Measurements from ENCODE around the gene VWA8.
A peak's percentile ranks its signal among the peaks of the same experiment; 100 is the strongest.

The VWA8 gene

DNA sequence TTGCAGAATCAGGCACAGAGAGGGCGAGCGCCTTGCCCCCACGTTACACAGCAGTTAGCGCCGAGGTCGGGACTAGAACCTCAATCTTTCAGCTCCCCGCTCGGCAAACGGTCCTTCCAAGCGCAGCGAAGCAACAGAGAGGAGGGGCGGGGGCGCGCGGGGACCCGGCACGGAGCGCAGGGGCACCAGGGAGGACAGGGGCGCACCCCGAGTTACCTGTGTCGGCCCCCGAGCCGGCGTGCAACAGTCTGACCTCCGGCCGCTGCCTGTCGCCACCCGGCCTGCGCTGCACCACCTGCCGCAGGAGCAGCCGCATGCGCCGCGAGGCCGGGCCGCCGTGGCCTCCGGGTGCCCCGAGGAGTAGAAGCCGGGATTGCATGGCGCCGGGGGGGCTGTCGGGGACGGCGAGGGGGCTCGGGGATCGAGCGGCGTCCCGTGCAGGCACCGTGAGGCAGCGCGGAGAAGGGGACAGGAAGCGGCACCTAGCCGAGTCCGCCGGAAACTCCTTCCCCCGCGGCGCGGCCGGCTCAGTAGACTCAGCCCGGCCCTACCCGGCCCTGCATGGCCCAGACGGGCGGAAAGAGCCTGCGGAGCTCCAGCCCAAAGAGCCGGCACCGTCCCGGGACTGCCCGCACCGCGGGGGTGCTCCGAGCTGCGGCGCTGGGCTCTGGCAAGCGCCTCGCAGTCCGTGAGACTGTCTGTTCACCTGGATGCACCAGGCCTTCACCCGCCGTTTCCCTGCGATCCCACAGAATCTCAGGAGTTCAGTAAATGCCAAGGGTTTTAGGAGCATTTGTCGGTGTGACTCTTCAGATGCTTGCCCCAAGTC is at the start of gene VWA8:
TSS of gene VWA8 (minus strand) at position 473 of the 829 bp plus-strand sequence. CDS start at position 379, 94 bp downstream.
- DNase-seq (ENCODE audit: low read depth): peak; percentile 81

DNA sequence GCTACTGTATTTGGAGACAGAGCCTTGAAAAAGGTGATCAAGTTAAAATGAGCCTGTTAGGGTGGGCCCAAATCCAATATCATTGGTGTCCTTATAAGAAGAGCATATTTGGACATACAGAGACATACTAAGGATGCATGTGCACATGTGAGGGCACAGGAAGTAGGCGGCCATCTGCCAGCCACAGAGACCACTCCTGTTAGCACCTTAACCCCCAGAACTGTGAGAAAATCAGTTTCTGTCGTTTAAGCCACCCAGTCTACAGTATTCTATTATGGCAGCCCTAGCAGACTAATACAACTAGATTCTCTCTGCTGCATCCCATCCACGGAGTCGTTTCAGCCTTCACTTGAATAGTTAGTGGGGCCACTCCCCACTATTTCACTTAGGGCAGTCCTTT is 48.1 kb upstream of the VWA8 start:
- no peak for DNase-seq (ENCODE audit: low read depth)

DNA sequence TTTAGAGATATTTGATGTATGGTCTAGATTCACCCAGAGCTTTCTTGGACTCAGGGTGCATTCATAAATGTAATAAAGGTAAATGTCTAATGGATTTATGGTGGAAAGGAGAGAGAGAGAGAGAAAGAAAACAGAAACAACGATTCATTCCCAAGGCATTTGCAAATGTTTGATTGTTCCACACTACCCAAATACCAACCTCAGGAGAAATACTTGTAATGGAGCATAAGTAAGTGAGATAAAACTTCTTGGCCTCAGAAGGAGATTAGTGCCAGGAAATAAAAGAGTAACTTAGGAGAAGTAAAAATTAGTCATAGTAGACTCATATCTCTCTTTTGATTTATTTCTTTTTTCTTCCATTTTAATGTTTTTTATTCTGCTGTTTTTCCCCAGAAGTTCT is 46.9 kb upstream of the VWA8 start:
- peak; percentile 81 for DNase-seq (ENCODE audit: low read depth)

DNA sequence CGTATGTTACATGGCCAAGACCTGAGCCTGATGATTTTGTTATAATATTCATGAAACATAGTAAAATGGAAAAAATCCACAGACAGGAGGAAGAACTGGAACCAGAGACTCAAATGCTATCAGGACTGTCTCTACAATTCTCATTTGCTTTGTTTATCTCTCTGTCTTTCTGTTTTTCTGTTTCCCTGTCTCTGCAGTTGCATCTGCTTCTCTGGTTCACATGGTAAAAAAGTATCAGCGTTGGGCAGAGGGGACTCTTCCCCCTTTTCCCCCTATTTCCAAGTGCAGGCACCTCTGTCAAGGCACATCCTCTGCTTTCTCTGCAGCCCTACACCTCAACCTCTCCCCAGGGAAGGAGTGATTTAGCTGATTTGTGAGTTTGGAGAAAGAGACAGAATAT is 41.2 kb upstream of the VWA8 start:
- DNase-seq (ENCODE audit: low read depth): no peak

DNA sequence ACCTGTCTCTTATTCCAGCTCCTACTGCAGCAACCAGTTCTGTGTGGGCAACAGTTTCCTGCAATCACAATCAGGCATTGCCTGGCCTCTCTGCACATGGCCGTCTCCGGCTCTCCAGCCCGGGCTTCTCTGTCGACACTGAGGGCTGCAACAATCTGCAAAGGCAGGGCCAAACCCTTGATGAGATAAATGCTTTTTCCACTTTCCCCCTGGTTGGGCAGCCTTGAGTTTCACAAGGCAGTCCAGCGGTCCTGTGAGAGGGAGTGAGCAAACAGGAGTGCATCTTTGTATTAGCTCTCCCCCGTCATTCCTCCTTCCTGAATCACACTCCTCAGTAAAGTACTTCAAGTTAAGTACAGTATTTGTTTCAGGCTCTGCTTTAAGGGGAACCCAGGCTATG is 40.7 kb upstream of the VWA8 start:
- DNase-seq (ENCODE audit: low read depth): peak; percentile 94

DNA sequence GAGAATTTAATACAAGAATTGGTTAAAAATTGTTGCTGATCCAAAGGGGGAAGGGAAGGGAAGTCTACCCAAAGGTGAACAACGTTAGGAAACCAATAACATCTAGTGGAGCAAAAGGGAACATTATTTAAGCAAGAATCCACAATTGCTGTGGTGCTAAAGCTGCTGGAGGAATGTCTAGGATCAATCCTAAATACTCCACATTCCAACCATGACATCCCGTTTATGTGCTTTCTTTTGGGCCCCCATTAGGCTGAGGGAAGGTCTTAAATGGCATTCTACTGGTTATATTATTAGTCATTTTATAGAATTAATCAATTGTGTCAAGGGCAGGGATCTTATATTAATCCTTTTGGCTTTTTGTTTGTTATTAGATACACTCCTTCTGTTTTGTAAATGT is 39.9 kb upstream of the VWA8 start:
- no peak for DNase-seq (ENCODE audit: low read depth)

DNA sequence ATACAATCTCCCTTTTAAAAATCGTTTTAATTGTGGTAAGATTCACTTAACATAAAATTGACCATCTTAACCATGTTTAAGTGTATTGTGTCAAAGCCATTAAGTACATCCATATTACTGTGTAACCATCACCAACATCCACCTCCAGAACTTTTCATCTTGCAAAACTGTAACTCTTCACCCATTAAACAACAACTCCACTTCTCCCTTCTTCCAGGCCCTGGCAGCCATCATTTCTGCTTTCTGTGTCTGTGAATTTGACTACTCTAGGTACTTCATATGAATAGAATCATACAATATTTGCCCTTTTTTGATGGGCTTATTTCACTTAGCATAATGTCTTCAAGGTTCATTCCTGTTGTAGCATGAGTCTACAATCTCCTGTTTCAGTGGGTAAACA is 36.5 kb upstream of the VWA8 start:
- DNase-seq (ENCODE audit: low read depth): no peak

DNA sequence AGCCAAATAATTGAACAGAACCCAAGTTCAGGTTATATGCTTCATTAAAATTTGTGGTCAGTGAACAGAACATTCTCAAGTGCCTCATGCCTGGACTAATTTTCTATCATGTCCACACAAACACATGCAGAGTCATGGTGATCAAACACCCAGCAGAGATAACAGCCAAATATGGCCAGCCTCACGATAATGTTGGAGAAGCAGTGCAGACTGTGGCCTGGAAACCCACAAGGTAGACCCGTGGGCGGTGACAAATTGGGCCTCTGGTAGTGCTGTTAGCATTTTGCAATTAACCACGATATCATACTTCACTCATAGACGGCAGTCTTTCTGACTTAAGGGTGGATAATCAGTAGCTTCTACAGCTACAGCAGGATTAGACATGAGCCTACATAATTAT is 35.0 kb upstream of the VWA8 start:
- DNase-seq (ENCODE audit: low read depth): peak; percentile 74

DNA sequence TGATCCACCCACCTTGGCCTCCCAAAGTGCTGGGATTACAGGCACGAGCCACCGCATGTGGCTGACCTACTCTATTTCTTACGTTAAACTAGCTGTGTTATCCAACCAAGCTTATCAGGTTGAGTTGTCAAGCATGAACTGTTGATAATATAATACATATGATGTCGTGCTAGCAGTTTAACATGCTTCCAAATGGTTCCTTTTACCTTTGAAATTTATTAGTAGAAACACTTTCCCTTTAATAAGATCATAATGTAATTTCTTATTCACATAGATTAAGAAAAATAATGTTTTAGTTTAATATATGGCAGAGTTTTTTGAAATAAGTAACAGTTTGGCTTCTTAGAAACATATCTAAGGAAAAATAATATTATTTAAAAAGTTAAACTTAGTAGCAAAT is 34.4 kb upstream of the VWA8 start:
- DNase-seq (ENCODE audit: low read depth): no peak

DNA sequence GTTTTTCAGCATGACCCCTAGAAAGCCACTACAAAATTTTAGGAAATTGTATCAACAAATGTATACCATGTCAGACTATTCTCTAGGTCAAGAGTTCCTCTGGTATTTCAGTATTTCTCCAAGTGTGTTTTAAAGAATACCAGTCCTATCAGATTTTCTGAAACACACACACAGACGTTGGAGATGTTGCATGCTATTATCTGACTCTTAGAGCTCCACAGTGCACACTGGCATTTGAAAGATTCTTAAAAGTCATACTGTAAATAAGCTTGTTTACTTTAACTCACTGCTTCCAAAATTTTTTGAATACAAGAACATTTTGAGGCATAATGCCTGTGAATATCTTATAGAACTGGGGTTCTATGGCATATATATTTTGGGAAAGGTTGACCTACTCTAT is 33.8 kb upstream of the VWA8 start:
- DNase-seq (ENCODE audit: low read depth): no peak

DNA sequence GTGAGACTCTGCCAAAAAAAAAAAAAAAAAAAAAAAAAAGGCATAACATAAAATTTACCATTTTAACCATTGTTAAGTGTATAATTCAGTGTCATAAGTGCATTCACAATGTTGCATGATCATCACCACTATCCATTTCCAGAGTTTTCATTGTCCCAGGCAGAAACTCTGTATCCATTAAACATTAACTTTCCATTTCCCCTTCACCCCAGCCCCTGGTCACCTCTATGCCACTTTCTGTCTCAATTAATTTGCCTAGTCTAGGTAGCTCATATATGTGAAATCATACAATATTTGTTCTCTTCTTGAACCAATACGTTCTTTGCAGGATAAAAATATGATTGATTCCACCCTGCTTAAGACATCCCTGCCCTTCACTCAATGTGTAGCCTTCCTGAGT is 31.0 kb upstream of the VWA8 start:
- DNase-seq (ENCODE audit: low read depth): no peak

DNA sequence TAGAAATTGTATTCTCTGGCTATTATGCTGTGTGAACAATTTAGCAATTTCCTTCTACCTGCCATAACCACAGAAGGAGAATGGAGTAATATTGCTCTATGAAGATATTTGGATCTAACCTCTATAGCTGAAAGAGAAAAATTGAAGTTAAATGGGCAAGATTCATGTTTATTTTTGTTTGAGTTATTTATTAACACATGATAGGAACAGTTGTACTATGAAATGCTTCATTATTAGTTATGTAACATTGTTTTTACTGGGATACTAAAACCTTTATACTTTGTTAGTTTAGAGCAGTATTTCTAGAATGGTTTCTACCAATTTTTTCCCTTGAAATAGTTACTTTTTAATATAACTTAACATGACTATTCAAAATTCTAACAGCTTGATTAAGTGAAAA is 27.3 kb upstream of the VWA8 start:
- DNase-seq (ENCODE audit: low read depth): no peak

DNA sequence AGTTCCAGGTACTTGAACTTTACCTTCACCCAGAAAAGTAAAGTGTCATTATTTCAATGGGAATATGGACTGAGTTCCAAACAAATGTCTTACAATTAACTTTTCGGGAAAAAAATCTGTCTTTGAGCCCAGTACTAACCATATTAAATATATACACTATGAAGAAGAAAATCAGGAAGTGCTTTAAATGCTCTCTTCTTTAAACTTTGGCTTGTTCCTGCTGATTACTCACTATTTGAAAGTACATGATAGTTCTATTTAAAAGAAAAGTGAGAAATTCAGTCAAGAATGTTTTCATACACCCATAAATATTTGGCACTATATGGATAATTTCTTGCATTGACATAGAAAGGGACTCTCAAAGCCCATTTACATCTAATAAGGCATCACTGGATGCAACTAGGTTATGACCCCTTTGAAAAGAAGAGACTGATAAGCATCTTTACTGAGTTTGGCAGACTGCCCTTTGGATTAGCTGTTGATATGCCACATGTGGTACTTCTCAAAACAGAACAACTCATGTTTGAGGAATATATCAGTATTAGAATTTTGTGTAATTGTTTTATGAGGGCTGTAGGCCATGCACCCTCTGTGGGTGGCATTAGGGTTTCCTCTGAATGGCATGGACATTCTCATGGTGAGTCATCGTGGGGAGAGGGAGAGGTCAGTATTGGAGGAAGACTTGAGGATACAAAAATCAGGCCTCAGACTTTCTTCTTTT is 25.0 kb upstream of the VWA8 start:
- DNase-seq (ENCODE audit: low read depth): peak; percentile 54

DNA sequence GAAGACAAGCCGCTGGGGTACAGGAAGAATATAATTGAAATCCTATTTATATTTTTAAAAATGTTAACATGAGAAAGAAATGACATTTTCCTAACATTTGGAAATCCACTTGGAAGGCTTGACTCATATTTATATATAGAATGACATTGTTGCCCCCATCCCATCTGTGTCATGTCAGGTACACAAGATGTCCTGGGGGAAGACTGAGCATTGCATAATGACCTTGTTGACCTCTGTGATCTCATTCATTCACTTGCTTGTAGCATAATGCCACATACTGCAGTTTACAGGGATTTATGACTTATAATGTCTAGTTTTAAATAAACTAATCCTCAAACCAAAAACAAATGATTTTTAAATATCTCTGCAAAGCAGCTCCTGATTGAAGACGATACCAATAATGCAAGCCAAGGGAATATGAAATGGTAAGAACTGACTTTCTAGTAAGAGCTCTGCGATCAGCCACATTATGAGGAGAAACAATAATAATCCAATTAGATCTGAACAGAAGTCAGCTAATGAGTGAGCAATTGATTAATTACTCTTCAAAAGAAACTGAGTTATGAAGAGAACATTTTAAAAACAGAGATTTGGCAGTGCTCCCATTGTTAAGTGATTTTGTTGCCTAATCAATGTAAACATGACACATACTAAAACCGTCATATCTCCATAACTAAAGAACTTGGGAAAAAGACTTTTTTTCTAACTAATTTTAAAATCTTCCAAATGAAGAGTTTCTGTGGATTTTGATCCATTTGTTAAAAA is 21.2 kb upstream of the VWA8 start:
- peak; percentile 9 for DNase-seq (ENCODE audit: low read depth)

DNA sequence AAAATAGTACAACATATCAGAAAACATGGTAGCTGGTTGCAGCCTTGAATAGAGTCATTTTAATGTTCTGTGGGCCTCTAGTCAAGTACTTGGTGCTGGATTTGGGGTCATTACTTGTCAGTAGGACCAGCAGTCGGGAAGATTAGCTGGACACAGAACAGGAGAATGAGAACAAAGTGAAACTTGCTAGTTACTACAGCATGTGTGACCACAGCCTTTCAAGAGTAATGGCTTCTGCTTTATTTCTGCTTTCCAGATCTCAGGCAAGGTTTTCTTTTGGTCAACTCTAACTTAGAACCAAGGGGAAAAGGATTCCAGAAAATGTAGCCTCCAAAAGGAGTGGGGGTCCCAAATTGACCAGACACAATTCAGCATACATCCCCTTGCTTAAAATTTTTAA is 17.1 kb upstream of the VWA8 start:
- no peak for DNase-seq (ENCODE audit: low read depth)

DNA sequence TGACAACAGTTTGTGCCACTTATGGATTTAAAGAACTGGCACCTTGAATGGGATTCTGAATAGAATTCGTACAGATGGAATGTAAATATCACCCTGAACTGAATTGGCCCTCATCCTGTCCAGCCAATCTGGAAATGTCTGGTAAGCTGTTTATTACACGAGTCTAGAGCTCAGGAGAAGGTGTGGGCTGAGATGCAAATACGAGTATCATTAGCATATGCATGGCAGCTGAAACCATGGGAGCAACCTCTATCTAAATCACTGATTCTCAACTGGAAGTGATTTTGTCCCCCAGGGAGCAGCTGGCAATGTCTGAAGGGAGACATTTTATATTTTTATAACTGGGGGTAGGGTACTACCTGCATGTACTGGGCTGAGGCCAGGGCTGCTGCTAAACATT is 15.6 kb upstream of the VWA8 start:
- DNase-seq (ENCODE audit: low read depth): no peak

DNA sequence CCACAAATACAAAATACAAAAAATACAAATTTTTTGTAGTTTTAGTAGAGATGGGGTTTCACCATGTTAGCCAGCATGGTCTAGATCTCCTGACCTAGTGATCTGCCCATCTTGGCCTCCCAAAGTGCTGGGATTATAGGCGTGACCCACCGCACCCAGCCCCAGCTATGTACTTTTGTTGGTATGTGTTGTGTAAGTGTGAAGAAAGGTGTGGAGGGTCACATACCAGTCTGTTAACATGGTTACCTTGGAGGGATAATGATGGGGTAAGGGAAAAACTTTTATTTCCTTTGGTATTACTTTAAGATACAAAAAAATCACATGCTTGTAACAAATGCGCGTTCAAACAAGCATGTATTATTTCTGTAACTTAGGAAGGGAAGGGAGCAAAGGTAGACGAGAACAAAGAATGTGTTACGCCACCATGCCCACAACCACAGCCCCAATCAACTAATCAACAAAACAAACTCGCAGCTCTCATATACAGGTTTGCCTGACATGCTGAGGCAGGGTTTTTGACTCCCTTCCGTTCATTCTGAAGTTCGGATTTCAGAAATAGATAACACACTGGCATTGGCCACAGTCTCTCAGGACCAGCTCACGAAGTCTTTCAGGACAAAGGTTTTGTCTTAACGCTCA is 13.5 kb upstream of the VWA8 start:
- no peak for DNase-seq (ENCODE audit: low read depth)

DNA sequence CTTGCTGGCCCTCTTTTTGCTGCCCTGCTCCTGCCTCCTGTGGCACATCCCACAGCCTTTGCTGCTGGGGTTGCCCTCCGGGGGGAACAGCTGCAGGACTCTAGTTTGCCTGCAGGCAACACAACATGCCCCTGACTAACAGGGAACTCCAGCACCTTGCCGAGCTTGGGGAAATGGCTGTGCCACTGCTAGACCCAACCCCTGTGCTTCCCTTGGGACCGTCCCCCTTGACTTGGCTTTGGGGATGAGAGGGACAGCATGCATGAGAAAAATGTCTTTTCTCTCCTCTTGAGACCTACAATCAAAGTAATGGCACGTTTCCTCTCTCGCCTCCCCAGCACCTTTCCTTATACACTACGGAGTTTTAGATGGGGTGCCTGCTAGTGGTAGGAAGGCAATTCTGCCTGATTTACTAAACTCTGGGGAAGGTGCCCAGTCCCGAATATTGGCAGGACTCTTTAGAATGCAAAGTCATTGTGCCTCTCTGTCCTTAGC is 12.4 kb upstream of the VWA8 start:
- no peak for DNase-seq (ENCODE audit: low read depth)

DNA sequence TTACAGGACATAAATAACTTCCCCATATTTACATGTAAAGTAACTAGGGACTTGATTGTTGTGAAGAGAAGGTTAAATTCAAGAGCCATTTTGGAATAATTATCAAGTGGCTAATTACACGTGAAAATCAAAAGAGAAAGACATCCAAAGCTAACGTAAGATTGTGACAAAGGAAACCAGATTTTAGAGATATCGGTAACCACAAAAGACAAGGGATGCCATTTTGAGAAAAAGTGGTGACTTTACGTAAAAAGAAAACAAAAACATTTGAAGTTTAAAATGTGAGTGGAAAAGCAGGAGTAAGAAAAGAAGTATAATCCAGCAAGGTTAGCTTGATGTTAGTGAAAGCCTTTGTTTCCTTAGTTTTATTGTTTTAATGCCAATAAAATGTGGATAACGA is 10.9 kb upstream of the VWA8 start:
- DNase-seq (ENCODE audit: low read depth): no peak

DNA sequence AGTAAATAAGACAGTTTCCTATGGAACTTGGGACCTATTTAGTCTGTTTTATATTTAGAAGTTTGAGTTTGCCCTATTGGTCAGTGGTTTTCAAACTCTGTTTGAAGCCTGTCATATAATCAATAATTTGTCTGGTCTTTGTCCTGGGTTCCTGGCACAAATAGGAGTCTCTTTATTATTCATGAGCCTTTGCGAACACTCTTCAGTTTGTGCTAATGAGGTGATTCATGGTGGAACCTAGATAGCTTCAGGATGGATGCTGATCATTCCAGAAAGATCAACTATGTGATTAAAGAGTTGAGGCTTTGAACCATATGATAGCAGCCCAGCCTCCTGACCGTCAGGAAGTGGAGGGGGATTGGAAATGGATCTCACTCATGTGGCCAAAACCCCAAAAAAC is 10.0 kb upstream of the VWA8 start:
- peak; percentile 26 for DNase-seq (ENCODE audit: low read depth)

DNA sequence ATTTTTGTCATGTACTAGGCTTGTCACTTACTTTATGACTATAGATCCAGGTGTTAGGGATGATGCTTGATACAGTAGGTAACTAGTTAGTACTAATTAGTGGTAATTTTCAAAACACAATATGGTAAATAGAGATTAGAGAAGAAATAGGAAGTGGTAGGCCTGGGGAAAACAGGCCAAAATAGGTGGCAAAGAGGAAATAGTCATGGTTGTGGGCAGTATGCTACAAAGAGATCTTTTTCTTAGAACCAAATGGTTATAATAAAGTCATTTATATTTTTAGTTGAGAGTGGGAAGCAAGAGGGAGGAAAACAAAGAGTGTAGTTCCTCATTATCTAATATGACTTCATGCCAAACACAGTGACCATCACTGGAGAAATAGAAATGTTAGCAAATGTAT is 9.1 kb upstream of the VWA8 start:
- DNase-seq (ENCODE audit: low read depth): no peak

DNA sequence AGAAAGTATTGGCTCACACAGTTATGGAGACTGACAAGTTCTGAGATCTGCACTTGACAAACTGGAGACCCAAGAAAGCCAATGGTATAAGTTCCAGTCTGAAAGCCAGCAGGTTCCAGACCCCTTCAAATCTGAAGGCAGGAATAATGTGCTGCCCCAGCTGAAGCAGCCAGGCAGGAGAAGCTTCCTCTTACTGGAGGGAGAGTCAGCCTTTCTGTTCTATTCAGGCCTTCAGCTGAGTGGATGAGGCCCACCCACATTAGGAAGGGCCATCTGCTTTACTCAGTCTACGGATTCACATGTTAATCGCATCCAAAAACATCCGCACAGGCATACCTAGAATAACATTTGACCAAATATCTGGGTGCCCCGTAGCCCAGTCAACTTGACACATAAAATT is 8.2 kb upstream of the VWA8 start:
- no peak for DNase-seq (ENCODE audit: low read depth)
